ENCODE results near the gene CCDC85C. TPM values are rescaled to one million over a fixed set of nuclear protein-coding genes. Genes with fewer than 3 reads are reported as not detected.

Gene CCDC85C
- total and polyA plus RNA-seq, 10 of the 15 experiments (the other 5 are each of a cell fraction or from before 2014, with no cell fraction given): 0.03 to 3.6 (median 1.1) TPM

DNA sequence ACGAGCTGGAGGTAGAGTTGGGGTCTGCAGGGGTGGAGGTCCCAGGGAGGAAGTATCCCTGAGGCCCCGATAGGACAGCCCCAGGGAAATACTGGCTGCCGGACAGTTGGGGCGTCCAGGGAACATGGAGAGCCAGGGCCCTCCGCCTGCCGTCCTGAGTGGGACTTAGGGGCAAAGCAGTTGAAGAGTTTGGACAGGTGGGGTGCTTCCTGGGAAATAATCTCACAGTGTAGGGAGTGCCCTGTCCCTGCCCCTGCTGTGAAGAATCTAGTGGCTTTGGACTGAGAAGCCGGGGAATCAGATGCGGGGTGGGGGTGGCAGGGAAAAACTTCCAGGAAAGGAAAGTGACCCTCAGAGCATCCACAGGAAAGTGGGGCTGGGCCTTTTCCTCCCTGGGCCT is 31.1 kb upstream of the CCDC85C start (continued):
- TF ChIP-seq, protein P1, sequence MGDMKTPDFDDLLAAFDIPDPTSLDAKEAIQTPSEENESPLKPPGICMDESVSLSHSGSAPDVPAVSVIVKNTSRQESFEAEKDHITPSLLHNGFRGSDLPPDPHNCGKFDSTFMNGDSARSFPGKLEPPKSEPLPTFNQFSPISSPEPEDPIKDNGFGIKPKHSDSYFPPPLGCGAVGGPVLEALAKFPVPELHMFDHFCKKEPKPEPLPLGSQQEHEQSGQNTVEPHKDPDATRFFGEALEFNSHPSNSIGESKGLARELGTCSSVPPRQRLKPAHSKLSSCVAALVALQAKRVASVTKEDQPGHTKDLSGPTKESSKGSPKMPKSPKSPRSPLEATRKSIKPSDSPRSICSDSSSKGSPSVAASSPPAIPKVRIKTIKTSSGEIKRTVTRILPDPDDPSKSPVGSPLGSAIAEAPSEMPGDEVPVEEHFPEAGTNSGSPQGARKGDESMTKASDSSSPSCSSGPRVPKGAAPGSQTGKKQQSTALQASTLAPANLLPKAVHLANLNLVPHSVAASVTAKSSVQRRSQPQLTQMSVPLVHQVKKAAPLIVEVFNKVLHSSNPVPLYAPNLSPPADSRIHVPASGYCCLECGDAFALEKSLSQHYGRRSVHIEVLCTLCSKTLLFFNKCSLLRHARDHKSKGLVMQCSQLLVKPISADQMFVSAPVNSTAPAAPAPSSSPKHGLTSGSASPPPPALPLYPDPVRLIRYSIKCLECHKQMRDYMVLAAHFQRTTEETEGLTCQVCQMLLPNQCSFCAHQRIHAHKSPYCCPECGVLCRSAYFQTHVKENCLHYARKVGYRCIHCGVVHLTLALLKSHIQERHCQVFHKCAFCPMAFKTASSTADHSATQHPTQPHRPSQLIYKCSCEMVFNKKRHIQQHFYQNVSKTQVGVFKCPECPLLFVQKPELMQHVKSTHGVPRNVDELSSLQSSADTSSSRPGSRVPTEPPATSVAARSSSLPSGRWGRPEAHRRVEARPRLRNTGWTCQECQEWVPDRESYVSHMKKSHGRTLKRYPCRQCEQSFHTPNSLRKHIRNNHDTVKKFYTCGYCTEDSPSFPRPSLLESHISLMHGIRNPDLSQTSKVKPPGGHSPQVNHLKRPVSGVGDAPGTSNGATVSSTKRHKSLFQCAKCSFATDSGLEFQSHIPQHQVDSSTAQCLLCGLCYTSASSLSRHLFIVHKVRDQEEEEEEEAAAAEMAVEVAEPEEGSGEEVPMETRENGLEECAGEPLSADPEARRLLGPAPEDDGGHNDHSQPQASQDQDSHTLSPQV (IDR thresholded peaks at IDR 0.05): no peak
- TF ChIP-seq NRF1 (conservative IDR thresholded peaks at IDR 0.05; ENCODE audit: low read depth, low read length) (no peak), ZSCAN29 (IDR thresholded peaks at IDR 0.05) (no peak), CHD4 (IDR thresholded peaks at IDR 0.05) (no peak), POLR2AphosphoS5 (IDR thresholded peaks at IDR 0.05; ENCODE audit: low read length) (no peak), SREBF1 (IDR thresholded peaks at IDR 0.05; ENCODE audit: low read length) (no peak), SRF (IDR thresholded peaks at IDR 0.05; ENCODE audit: low read depth in 2 of 2, low read length in 2 of 2) (no peak), RCOR1 (conservative IDR thresholded peaks at IDR 0.05; ENCODE audit: low read depth, low read length) (no peak), CBFB (IDR thresholded peaks at IDR 0.05; ENCODE audit: low read depth) (no peak), WRNIP1 (IDR thresholded peaks at IDR 0.05; ENCODE audit: borderline replicate concordance, low read depth, low read length) (no peak), ZBTB11 (CRISPR knock-in tag; IDR thresholded peaks at IDR 0.05) (no peak)
- TF ChIP-seq, protein P2, sequence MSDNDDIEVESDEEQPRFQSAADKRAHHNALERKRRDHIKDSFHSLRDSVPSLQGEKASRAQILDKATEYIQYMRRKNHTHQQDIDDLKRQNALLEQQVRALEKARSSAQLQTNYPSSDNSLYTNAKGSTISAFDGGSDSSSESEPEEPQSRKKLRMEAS (IDR thresholded peaks at IDR 0.05; ENCODE audit: low read depth, low read length): no peak

Measured in GM12878 (cell line).